ENCODE measurements around the gene SLC7A6.

- TF ChIP-seq CTCF (IDR thresholded peaks at IDR 0.05) (no peak), POLR2A (IDR thresholded peaks at IDR 0.05) (no peak)
Measured at GRCh38 chr16:68246121-68246520, 18.2 kb upstream of the SLC7A6 start.

Data from right lobe of liver (tissue), 4 donors.